Heart left ventricle (tissue), 13 donors: ENCODE data around the gene DIS3L2.

ENCODE experiments used
- CTCF ChIP-seq, 12 donors: fragments of 200-600 bp; sonication (generic) in 4 of 12; IDR thresholded peaks; one replicate each; pipeline versions ENCODE4 v1.5.0 to v1.8.0; 2018 to 2022; ENCODE audit warnings: antibody characterized with exemption in 12 of 12, mild to moderate bottlenecking in 5 of 12
- POLR2A ChIP-seq, 2 donors: fragments of 450-650 bp; IDR thresholded peaks; one replicate each; pipeline ENCODE4 v1.6.1; 2017; ENCODE audit warnings: antibody characterized with exemption in 2 of 2, mild to moderate bottlenecking in 2 of 2, moderate library complexity in 2 of 2
- donor health status: ischemic (EF 13 %, LVEDD 7.1; RV severe dilation, severe dysfunction).
- donor health status: DM: no; HTN: yes; CAD: no.
- donor health status: DM: no; HTN: no; CAD: no.
- donor health status: ischemic (EF 25% LVEDD 6.9; RV normal size, moderate dysfunction).
- donor health status: ischemic (EF 25% LVEDD 5.7; RV mildly dilated, moderate dysfunction).
- donor health status: ischemic (EF 35%, LVEDD 5.7; RV mildly dilated, moderate dysfunction).
- donor health status: nonischemic (EF 11% LVEDD 7.7; RV severe dilation, severe dysfunction).
- donor health status: DM: yes; HTN: yes; CAD: no.
- donor health status: PGD.
- donor health status: ischemic (EF 29% LVEDD 5.4; RV normal size, mild dysfunction).
- donor health status: nonischemic (EF 23%, LVEDD 6.1; RV moderate dilation, normal function).

- TF ChIP-seq CTCF (IDR thresholded peaks at IDR 0.05) (no peak), POLR2A (IDR thresholded peaks at IDR 0.05) (no peak)
Observed at GRCh38 chr2:231984992-231985391, 23.5 kb downstream of the DIS3L2 start.
